ENCODE data around the gene PLEKHA6. TPM values are rescaled to one million over a fixed set of nuclear protein-coding genes. Genes with fewer than 3 reads are reported as not detected.

PLEKHA6 gene
- total and polyA plus RNA-seq, 3 donors from 2014 or later = 5.9 to 14.7 (median 10.0) TPM

DNA sequence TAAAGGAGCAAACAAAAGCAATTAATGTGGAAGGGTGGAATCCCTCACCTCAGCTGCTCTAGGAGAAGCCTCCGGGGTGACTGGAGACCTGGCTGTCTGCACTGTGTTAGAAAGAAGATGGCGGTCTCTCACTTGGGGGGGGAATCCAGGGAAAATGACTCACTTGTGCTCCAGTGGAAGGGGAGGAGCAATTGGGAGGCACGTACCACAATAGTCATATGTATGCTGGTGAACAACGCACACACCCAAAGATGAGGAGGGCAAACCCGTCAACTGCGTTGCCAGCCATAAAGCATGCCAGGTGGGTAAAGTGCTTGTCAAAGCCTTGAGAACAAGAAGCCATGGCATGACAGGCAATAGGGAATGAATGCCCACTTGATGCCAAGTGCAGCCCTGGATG is 22.1 kb downstream of the PLEKHA6 start:
- Histone ChIP-seq H3K36me3 (ENCODE audit: low read depth, missing control alignments) (no peaks in the 10 kb centered on the region), H3K27ac (no peak overlapping the region), H3K4me3 (no peak overlapping the region), H3K9me3 (no peaks in the 10 kb centered on the region), H3K27me3 (no peaks in the 10 kb centered on the region), H3K4me1 (peaks cover 34% of the 10 kb centered on the region)
- TF ChIP-seq, protein P1, sequence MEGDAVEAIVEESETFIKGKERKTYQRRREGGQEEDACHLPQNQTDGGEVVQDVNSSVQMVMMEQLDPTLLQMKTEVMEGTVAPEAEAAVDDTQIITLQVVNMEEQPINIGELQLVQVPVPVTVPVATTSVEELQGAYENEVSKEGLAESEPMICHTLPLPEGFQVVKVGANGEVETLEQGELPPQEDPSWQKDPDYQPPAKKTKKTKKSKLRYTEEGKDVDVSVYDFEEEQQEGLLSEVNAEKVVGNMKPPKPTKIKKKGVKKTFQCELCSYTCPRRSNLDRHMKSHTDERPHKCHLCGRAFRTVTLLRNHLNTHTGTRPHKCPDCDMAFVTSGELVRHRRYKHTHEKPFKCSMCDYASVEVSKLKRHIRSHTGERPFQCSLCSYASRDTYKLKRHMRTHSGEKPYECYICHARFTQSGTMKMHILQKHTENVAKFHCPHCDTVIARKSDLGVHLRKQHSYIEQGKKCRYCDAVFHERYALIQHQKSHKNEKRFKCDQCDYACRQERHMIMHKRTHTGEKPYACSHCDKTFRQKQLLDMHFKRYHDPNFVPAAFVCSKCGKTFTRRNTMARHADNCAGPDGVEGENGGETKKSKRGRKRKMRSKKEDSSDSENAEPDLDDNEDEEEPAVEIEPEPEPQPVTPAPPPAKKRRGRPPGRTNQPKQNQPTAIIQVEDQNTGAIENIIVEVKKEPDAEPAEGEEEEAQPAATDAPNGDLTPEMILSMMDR (IDR thresholded peaks at IDR 0.05) = no peak
- TF ChIP-seq POLR2A (IDR thresholded peaks at IDR 0.05) = no peak
- intact Hi-C loops (cut with DNase I; ENCODE audit: low total_unique reads) = no loop called here
- 97 to 98% methylated on average over 6 of the region's 6 CpGs for WGBS, 2 donors
- DNase-seq = no peak

DNA sequence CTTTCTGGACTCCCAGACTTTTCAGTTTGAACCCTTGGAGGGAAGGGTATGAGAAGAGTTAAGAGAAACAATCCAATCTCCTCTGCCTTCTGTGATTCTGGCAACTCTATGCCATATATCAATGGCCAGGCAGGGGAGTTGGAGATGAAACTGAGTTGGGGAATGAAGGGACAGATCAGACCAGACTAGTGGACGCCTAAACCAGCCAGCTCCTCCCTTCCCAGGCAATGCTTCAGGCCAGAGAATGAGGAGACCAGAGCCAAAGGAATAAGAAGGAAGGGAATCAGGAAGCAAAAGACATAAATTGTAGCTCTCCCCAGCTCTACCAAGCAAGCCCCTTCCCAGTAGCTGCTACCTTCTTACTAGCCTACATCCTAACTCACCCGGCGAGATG is 22.7 kb downstream of the PLEKHA6 start:
- TF ChIP-seq POLR2A (IDR thresholded peaks at IDR 0.05) = no peak
- TF ChIP-seq, protein P1 (IDR thresholded peaks at IDR 0.05) = no peak
- Histone ChIP-seq H3K27me3 (no peaks in the 10 kb centered on the region), H3K4me3 (no peak overlapping the region), H3K4me1 (peaks cover 35% of the 10 kb centered on the region), H3K27ac (no peak overlapping the region), H3K36me3 (ENCODE audit: low read depth, missing control alignments) (no peaks in the 10 kb centered on the region), H3K9me3 (no peaks in the 10 kb centered on the region)
- 78 to 80% methylated on average over 3 of the region's 3 CpGs for WGBS, 2 donors
- intact Hi-C loops (cut with DNase I; ENCODE audit: low total_unique reads) = no loop called here
- no peak for DNase-seq

DNA sequence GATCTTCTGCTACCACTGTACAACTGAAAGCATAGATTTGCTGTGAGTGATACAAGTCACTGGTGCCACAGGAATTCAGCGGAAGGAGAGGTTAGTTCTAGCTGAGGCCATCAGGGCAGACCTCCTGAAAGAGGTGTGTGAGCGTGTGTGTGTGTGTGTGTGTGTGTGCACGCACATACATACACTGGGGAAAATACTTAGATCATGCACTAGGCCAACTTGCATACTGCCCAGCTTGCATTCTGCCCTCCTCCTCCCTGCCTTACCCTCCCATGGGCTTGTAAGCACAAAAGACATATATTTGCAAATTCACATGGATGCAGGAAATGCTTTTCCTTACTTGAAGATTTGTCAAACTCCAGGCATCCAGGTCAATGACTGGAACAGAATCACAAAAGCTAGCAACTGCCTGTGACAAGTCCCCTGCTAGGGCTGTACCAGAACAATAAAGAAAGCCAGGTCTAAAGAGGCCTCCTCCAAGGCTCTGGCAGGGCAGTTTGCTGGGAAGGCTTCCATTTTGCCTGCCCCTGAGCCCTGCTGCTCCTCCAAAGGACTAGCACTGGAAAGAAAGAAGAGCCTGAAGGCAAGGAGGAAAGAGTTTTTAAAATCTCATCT is 23.2 kb downstream of the PLEKHA6 start:
- intact Hi-C loops (cut with DNase I; ENCODE audit: low total_unique reads) = no loop called here
- Histone ChIP-seq H3K4me1 (peaks cover 35% of the 10 kb centered on the region), H3K36me3 (ENCODE audit: low read depth, missing control alignments) (no peaks in the 10 kb centered on the region), H3K4me3 (no peak overlapping the region), H3K27me3 (no peaks in the 10 kb centered on the region), H3K9me3 (no peaks in the 10 kb centered on the region), H3K27ac (no peak overlapping the region)
- no peak for DNase-seq
- WGBS, 2 donors = 93 to 100% methylated on average over 3 of the region's 3 CpGs
- no peak for TF ChIP-seq POLR2A (IDR thresholded peaks at IDR 0.05)
- TF ChIP-seq, protein P1 (IDR thresholded peaks at IDR 0.05) = no peak

DNA sequence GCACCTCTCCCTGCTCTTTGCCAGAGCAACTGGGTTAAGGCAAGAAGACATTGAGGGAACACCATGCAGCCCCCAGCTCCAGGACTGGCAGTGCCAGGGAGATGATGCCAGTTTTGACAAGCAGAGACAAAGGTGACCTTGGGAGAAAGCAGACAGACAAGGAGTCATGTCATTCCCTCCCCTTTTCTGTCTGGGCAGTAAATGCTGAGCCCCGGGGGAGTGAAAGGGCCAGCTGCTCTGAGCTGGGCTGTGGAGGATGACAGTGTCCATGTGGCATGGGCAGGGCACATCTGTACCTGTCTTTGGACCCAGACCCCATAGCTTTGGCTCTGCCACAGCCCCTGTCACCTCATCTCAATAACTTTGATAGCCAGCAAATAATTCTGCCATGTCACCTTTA is 24.2 kb downstream of the PLEKHA6 start:
- Histone ChIP-seq H3K4me1 (peaks cover 28% of the 10 kb centered on the region), H3K4me3 (no peak overlapping the region), H3K27ac (no peak overlapping the region), H3K27me3 (no peaks in the 10 kb centered on the region), H3K36me3 (ENCODE audit: low read depth, missing control alignments) (no peaks in the 10 kb centered on the region), H3K9me3 (no peaks in the 10 kb centered on the region)
- 60 to 65% methylated on average over 1 of the region's 1 CpG for WGBS, 2 donors
- peak; percentile 63 for DNase-seq
- TF ChIP-seq, protein P1 (IDR thresholded peaks at IDR 0.05) = no peak
- TF ChIP-seq POLR2A (IDR thresholded peaks at IDR 0.05) = no peak
- intact Hi-C loops (cut with DNase I; ENCODE audit: low total_unique reads) = no loop called here

DNA sequence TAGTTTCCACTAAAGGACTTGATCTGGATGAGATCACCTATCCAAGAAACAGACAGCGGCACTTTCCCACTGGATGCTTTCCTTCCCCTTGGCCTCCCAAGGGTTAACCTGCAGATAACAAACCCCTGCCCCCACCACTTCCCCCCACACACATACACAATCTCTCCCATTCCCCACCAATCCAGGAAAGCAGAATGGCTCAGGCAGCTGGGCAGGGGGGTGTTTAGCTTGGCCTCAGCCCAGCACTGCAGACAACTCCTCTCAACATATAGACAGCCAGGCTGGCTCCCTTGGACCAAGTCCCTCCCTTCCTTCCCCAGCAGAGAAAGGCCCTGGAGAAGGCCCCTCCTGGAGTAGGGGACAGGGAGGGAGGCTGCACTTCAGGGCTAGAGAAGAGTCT is 24.6 kb downstream of the PLEKHA6 start:
- Histone ChIP-seq H3K27ac (no peak overlapping the region), H3K9me3 (no peaks in the 10 kb centered on the region), H3K27me3 (no peaks in the 10 kb centered on the region), H3K4me3 (no peak overlapping the region), H3K36me3 (ENCODE audit: low read depth, missing control alignments) (no peaks in the 10 kb centered on the region), H3K4me1 (peaks cover 28% of the 10 kb centered on the region)
- DNase-seq = no peak
- TF ChIP-seq, protein P1 (IDR thresholded peaks at IDR 0.05) = no peak
- TF ChIP-seq POLR2A (IDR thresholded peaks at IDR 0.05) = no peak
- 70 to 85% methylated on average over 1 of the region's 1 CpG for WGBS, 2 donors
- intact Hi-C loops (cut with DNase I; ENCODE audit: low total_unique reads) = no loop called here

Data from testis (tissue), 3 donors.